NCI-H146 treated with DMSO at 0.1 percent for 48 hours (cell line): ENCODE results near the gene FNIP1.
"Not testable (repeated sequence)": the region's sequence is repeated elsewhere in the genome, so short reads cannot be mapped to it uniquely, and the experiment has no call there.

Experiments
- DNase-seq: peaks from one replicate; lab custom pipeline; 2025; ENCODE audit not compliant: unreplicated experiment; lab: John Stamatoyannopoulos, UW

Gene FNIP1

DNA sequence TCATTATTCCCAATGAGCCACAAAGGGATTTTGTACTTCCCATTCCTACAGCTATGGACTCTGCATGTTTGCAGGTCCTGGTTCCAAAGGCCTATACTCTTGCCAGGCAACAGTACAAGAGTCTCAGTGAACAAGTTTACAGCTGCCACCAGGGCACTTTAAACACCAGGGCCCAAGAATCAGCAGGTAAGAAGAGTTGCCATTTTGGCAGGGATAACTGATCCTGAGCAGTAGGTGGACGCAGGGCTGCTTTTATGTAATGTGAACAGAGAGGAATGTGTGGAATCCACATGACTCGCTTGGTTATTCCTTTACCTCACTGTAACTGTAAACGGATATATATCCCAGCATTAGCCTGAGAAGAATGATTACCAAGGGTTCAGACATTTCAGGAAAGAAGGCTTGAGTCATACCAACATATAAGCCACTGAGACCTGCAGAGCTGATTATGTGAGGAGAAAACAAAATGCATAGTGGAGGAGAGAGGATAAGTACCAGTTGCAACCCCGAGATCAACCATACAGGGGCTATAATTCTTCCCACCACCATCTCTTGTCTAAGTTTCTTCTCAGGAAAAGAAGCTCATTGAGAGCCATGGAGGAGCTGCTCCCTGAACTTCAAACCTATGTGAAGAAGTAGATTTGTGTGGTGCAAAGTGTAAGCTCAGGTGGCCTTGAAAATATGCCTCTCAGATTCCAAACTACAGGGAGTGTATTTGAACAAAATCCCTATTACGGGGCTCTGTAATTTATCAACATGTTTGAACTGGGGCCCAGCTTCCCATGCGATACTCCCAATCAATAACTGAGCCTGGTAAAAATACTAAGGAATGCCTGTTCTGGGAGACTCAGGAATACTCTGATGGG lies 186.4 kb downstream of the FNIP1 start:
- DNase-seq: no peak

DNA sequence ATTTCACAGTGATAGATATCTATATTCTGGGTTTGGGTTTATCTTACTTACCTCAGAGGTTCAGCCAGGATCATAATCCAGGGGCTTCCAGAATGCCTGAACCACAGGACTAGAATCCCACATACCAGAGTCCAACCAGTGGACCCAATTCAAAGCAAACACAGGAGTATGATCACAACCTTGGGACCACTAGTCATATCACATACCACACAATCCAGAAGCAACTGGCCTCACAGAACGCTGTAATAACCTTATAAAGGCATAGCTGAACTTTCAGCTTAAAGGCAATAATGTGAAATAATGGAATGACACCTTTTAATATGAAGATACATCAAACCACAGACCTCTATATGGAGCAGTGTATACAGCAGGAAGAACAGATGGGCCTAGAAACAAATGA lies 187.0 kb downstream of the FNIP1 start:
- DNase-seq: no peak

DNA sequence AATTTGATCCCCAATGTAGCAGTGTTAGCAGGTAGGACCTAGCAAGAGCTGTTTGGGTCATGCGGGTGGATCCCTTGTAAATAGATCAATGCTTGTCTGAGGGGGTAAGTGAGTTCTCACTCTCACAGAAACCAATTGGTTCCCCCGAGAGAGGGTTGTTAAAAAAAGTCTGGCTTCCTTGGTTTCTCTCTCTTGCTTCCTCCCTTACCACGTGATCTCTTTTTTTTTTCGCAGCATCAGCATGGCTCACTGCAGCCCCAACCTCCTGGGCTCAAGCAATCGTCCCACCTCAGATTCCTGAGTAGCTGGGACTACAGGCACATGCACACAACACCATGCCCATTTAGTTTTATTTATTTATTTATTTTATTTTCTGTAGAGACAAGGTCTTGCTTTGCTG lies 188.2 kb downstream of the FNIP1 start:
- DNase-seq: no peak

DNA sequence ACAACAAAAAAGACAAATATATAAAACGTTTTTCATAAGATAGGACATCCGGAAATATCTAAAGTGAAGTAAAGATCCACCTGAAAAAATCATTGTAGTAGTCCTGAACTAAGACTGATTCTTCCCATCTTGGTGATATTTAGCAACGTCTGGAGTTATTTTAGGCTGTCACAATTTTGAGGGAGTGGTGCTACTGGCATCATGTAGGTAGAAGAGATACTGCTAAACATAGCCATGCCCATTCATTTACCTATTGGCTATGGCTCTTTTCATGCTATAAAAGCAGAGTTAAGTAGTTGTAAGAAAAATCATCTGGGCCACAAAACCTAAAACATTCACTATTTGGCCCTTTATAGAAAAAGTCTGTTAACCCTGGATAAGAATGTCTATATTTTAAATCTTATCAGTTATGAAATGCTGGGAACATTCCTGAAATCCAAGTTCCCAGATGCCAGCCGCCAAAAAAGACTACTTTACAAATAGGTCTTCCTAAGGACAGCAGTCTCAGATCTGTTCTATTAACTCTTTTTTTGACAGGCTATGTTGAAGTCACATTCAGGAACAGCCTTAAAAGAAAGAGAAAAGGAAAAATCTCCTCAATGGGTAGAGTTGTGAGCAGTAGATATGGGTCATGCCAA lies 188.8 kb downstream of the FNIP1 start:
- no peak for DNase-seq

DNA sequence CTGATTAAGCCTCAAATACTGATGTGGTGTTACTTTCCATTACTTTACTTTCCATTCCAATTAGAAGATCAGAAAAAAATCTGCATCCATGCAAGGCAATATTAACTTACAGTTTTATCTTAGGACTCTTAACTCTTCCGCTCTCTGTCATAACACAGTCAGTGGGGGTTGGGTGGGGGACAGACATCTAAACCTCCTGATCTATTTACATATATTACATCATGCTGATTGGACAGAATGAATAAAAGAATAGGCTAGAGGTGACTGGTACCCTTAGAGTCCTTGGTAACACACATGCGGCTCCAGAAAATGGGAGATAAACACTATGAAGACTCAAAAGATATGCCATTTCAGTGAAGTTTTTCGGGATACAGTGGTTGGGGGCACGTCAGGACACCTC lies 189.4 kb downstream of the FNIP1 start:
- no peak for DNase-seq

DNA sequence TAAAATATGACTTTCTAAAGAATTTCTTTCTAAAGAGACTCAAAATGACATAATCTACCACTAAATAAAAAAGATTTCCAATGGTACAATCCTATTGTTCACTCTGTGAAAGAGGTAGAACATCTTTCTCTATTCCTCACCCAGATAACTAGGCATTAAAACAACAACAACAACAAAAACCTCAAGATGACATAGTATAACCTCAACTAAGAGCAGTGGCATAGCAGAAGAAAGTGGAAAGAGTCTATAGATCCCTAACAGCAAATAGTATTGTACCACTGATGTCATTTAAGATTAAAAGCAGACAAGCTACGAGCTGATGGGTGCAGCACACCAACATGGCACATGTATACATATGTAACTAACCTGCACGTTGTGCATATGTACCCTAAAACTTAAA lies 191.7 kb downstream of the FNIP1 start:
- no peak for DNase-seq

DNA sequence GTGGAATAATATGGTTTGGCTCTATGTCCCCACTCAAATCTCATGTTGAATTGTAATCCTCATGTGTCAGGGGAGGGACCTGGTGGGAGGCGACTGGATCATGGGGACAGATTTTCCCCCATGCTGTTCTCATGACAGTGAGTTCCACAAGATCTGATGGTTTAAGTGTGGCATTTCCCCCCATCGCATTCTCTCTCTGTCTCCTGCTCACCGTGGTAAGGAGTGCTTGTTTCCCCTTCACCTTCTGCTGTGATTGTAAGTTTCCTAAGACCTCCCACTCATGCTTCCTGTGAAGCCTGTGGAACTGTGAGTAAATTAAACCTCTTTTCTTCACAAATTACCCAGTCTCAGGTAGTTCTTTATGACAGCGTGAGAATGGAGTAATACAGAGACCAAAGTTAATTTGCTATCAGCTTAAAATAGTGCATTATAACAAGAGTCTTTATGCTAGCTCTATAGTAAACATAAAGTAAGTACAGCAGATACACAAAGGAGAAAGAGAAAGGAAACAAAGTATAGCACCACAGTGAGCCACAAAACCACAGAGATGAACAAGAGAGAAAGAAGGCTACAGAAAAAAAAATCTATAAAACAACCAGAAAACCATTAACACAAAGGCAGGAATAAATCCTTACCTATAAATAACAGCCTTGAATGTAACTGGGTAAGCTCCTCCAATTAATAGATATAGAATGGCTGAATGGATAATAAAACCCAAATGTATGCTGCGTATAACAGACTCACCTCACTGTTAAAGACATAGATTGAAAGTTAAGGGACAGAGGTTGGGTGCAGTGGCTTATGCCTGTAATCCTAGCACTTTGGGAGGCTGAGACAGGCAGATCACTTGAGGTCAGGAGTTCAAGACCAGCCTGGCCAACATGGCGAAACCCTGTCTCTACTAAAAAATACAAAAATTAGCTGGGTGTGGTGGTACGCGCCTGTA lies 201.5 kb downstream of the FNIP1 start:
- no peak for DNase-seq

DNA sequence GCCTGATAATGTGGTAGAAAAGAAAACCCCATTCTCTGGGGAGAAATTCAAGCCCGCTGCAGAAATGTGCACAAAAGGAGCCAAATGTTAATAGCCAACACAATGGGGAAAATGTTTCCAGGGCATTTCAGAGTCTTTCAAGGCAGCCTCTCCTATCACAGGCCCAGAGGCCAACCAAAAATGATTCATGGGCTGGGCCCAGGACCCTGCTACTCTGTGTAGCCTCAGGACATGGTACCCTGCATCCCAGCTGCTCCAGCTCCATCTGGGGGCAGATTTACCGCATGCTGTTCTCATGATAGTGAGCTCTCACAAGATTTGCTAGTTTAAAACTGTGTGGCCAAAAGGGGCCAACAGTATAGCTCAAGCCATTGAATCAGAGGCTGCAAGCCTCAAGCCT lies 202.9 kb downstream of the FNIP1 start:
- no peak for DNase-seq

DNA sequence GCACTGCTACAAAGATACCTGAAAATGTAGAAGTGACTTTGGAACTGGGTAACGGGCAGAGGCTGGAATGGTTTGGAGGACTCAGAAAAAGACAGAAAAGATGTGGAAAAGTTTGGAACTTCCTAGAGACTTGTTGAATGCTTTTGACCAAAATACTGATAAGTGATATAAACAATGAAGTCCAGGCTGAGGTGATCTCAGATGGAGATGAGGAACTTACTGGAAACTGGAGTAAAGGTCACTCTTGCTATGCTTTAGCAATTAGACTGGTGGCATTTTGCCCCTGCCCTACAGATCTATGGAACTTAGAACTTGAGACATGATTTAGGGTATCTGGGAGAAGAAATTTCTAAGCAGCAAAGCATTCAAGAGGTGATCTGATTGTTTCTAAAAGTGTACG lies 203.4 kb downstream of the FNIP1 start:
- DNase-seq: not testable (repeated sequence)
